Activated CD8-positive, alpha-beta T cell treated with anti-CD3 and anti-CD28 coated beads for 36 hours (primary cell): Measurements from ENCODE around the gene DLG2. TPM values are rescaled to one million over a fixed set of nuclear protein-coding genes. Genes with fewer than 3 reads are reported as not detected.

ENCODE experiments used
- ATAC-seq: fragments of 200-7000 bp; cut with Tn5 transposase; one replicate; pipeline ENCODE4 v1.10.0; 2021; ENCODE audit warnings: mild to moderate bottlenecking, moderate library complexity
- CTCF ChIA-PET: fragments of 350-600 bp; sonication (Branson Sonifier 250); formaldehyde crosslinking; loops from one replicate; lab custom pipeline; 2021; ENCODE audit warnings: antibody characterized with exemption; lab: Charles Lee
- POLR2A ChIA-PET: fragments of 350-600 bp; sonication (Branson Sonifier 250); formaldehyde crosslinking; loops from one replicate; lab custom pipeline; 2021; ENCODE audit warnings: antibody characterized with exemption; lab: Charles Lee
- DNase-seq: peaks from one replicate; pipeline ENCODE4 v3.0.0-alpha.2; 2020
- H3K27ac Mint-ChIP-seq: one replicate; pipeline ENCODE4 v1.8.0; 2021; ENCODE audit warnings: mild to moderate bottlenecking, mixed read lengths
- H3K27me3 Mint-ChIP-seq: one replicate; pipeline ENCODE4 v1.8.0; 2021; ENCODE audit warnings: mixed read lengths
- H3K36me3 Mint-ChIP-seq: one replicate; pipeline ENCODE4 v1.8.0; 2021; ENCODE audit warnings: low read depth, mixed read lengths
- H3K4me1 Mint-ChIP-seq: one replicate; pipeline ENCODE4 v1.8.0; 2021; ENCODE audit warnings: low read depth, mixed read lengths
- H3K4me3 Mint-ChIP-seq: one replicate; pipeline ENCODE4 v1.8.0; 2021; ENCODE audit warnings: mild to moderate bottlenecking, moderate library complexity, mixed read lengths
- H3K9me3 Mint-ChIP-seq: one replicate; pipeline ENCODE4 v1.8.0; 2021; ENCODE audit warnings: mixed read lengths
- CTCF ChIP-seq: fragments of 200-600 bp; IDR thresholded peaks from one replicate; pipeline ENCODE4 v1.8.0; 2022; ENCODE audit warnings: antibody characterized with exemption, mild to moderate bottlenecking
- intact Hi-C: fragments of 100-400 bp; cut with micrococcal nuclease; formaldehyde crosslinking; loops from one replicate; pipeline ENCODE4 v1.10.0; 2022
- total RNA-seq, 2 experiments: library from RNA; stranded (reverse); gene quantifications; one replicate each; pipeline ENCODE4 v1.2.3, GENCODE V29; 2021

The DLG2 gene
- total RNA-seq, 2 experiments from 2014 or later: 2.2 to 2.6 TPM

- CTCF ChIA-PET: no interaction called here
- intact Hi-C loops: no loop called here
- no peak for TF ChIP-seq CTCF
- Mint-ChIP-seq H3K36me3 (no peaks in the 10 kb centered on the region), H3K4me3 (no peak overlapping the region), H3K27ac (no peak overlapping the region), H3K4me1 (no peaks in the 10 kb centered on the region), H3K27me3 (no peaks in the 10 kb centered on the region), H3K9me3 (peaks cover 20% of the 10 kb centered on the region)
- DNase-seq (no peak), ATAC-seq (no peak)
- POLR2A ChIA-PET: no interaction called here
These were observed 1356.7 kb downstream of the DLG2 start for GRCh38 chr11:84270466-84270865.

- no peaks in the 10 kb centered on the region for H3K36me3 Mint-ChIP-seq
- H3K4me1 Mint-ChIP-seq: no peaks in the 10 kb centered on the region
- peaks cover 14% of the 10 kb centered on the region for H3K9me3 Mint-ChIP-seq
- no peak overlapping the region for H3K4me3 Mint-ChIP-seq
- TF ChIP-seq CTCF: no peak
- DNase-seq (no peak), ATAC-seq (no peak)
- ChIA-PET POLR2A (no interaction called here), CTCF (no interaction called here)
- H3K27ac Mint-ChIP-seq: no peak overlapping the region
- intact Hi-C loops: no loop called here
- H3K27me3 Mint-ChIP-seq: no peaks in the 10 kb centered on the region
These were observed 1363.1 kb downstream of the DLG2 start for GRCh38 chr11:84264066-84264465.

GRCh38 chr11:84261707-84262106, 1365.4 kb downstream of the DLG2 start:
- no peaks in the 10 kb centered on the region for H3K27me3 Mint-ChIP-seq
- no peak overlapping the region for H3K4me3 Mint-ChIP-seq
- DNase-seq: no peak
- no peaks in the 10 kb centered on the region for H3K4me1 Mint-ChIP-seq
- ChIA-PET POLR2A (no interaction called here), CTCF (no interaction called here)
- intact Hi-C loops: no loop called here
- ATAC-seq: no peak
- no peak for TF ChIP-seq CTCF
- H3K27ac Mint-ChIP-seq: no peak overlapping the region
- H3K36me3 Mint-ChIP-seq: no peaks in the 10 kb centered on the region
- H3K9me3 Mint-ChIP-seq: peaks cover 6% of the 10 kb centered on the region

DNA sequence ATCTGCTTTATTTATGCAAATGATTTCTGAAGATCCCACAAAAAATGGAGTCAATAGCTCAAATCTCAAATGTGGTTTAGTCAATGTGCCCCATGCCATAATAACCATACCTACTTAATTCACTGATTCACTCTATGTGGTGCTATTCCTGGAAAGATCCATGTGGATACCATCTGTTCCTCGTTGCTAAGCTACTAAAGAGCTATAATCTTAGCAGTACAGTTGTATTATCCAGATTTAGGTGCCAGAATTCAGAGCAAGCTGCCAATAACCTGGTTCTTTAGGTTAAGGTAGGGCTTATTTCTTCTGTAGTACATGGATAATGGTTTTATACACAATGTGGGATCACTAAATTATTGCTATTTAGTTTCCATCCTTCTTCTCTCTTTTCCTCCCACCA, 1366.3 kb downstream of the DLG2 start:
- ChIA-PET POLR2A (no interaction called here), CTCF (no interaction called here)
- Mint-ChIP-seq H3K27ac (no peak overlapping the region), H3K4me3 (no peak overlapping the region), H3K27me3 (no peaks in the 10 kb centered on the region), H3K9me3 (peaks cover 4% of the 10 kb centered on the region), H3K4me1 (no peaks in the 10 kb centered on the region), H3K36me3 (no peaks in the 10 kb centered on the region)
- ATAC-seq (no peak), DNase-seq (no peak)
- intact Hi-C loops: no loop called here
- no peak for TF ChIP-seq CTCF

DNA sequence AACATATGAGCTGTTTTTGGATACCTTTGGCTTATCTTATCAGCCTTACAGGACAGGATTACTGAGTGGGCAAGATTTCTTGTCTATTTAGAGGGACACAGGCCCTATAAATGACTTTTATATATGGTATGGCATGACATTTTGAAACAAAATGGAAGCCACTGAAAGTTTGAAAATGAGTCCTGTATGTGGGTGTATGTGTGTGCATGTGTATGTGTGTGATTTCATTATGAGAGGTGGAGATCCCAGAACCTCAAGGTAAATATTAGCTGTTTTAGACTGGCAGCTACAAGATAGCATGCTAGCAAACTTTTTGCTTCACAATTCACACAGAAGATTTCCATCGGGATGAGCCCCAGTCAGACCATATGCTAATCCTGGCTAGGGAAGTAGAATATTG, 1370.5 kb downstream of the DLG2 start:
- POLR2A ChIA-PET: no interaction called here
- Mint-ChIP-seq H3K27ac (no peak overlapping the region), H3K36me3 (no peaks in the 10 kb centered on the region), H3K9me3 (peaks cover 4% of the 10 kb centered on the region), H3K27me3 (no peaks in the 10 kb centered on the region), H3K4me3 (no peak overlapping the region), H3K4me1 (no peaks in the 10 kb centered on the region)
- TF ChIP-seq CTCF: no peak
- intact Hi-C loops: no loop called here
- CTCF ChIA-PET: interaction anchor here (1.3 kb wide), 1 partner anchor 429 kb away, joined by 3 read pairs; no protein-coding TSS in a partner anchor
- DNase-seq (no peak), ATAC-seq (no peak)
